KMS-11 (cell line): ENCODE results near the gene CD248.

Source experiments
- H2AFZ ChIP-seq: fragments of 200-600 bp; sonication (generic); 2 replicates; pipeline ENCODE4 v1.6.1; 2016; ENCODE audit warnings: antibody characterized with exemption, mixed run types, low read depth
- H3K27ac ChIP-seq: fragments of 200-600 bp; sonication (generic); 2 replicates; pipeline ENCODE4 v1.6.1; 2016; ENCODE audit warnings: mild to moderate bottlenecking, mixed run types
- H3K27me3 ChIP-seq: fragments of 200-600 bp; sonication (generic); 2 replicates; pipeline ENCODE4 v1.6.1; 2017; ENCODE audit warnings: mild to moderate bottlenecking, low read depth, mixed run types, moderate library complexity; ENCODE audit not compliant: insufficient read depth
- H3K36me3 ChIP-seq: fragments of 200-600 bp; sonication (generic); 2 replicates; pipeline ENCODE4 v1.6.1; 2017; ENCODE audit warnings: mild to moderate bottlenecking, mixed run types; ENCODE audit not compliant: insufficient read depth
- H3K4me1 ChIP-seq: fragments of 200-600 bp; sonication (generic); 2 replicates; pipeline ENCODE4 v1.6.1; 2016; ENCODE audit warnings: mild to moderate bottlenecking, low read depth, mixed run types; ENCODE audit not compliant: poor library complexity, severe bottlenecking
- H3K4me2 ChIP-seq: fragments of 200-600 bp; sonication (generic); 2 replicates; pipeline ENCODE4 v1.7.0; 2016; ENCODE audit warnings: mild to moderate bottlenecking, mixed run types
- H3K4me3 ChIP-seq: fragments of 200-600 bp; sonication (generic); IDR thresholded peaks from 2 replicates; pipeline ENCODE4 v1.6.1; 2017; ENCODE audit warnings: low read depth, low read length, mixed read lengths; ENCODE audit not compliant: insufficient read depth
- H3K79me2 ChIP-seq: fragments of 200-600 bp; sonication (generic); 2 replicates; pipeline ENCODE4 v1.6.1; 2016; ENCODE audit warnings: low read depth, mixed run types; ENCODE audit not compliant: insufficient read depth
- H3K9ac ChIP-seq: fragments of 200-600 bp; sonication (generic); 2 replicates; pipeline ENCODE4 v1.6.1; 2016; ENCODE audit warnings: mild to moderate bottlenecking, mixed run types
- H4K20me1 ChIP-seq: fragments of 200-600 bp; sonication (generic); 2 replicates; pipeline ENCODE4 v1.6.1; 2016; ENCODE audit warnings: mild to moderate bottlenecking, mixed run types; ENCODE audit not compliant: insufficient read depth
- CTCF ChIP-seq: fragments of 200-600 bp; sonication (generic); conservative IDR thresholded peaks from 2 replicates; pipeline ENCODE4 v1.6.1; 2017; ENCODE audit warnings: low read depth, mild to moderate bottlenecking, antibody characterized with exemption, low read length, moderate library complexity, mixed read lengths

The CD248 gene

GRCh38 chr11:66317322-66317722 is 478 bp upstream of the CD248 start:
- no peak overlapping the region for H3K4me3 ChIP-seq
- H2AFZ ChIP-seq = no peak overlapping the region
- H3K36me3 ChIP-seq = no peaks in the 10 kb centered on the region
- H3K4me2 ChIP-seq = no peak overlapping the region
- no peak overlapping the region for H3K27ac ChIP-seq
- no peaks in the 10 kb centered on the region for H4K20me1 ChIP-seq
- H3K79me2 ChIP-seq = no peaks in the 10 kb centered on the region
- H3K9ac ChIP-seq = no peak overlapping the region
- TF ChIP-seq CTCF = no peak
- H3K4me1 ChIP-seq = peaks cover 4% of the 10 kb centered on the region
- peaks cover 2% of the 10 kb centered on the region; the same call in 1 of the 2 replicates for H3K27me3 ChIP-seq

DNA sequence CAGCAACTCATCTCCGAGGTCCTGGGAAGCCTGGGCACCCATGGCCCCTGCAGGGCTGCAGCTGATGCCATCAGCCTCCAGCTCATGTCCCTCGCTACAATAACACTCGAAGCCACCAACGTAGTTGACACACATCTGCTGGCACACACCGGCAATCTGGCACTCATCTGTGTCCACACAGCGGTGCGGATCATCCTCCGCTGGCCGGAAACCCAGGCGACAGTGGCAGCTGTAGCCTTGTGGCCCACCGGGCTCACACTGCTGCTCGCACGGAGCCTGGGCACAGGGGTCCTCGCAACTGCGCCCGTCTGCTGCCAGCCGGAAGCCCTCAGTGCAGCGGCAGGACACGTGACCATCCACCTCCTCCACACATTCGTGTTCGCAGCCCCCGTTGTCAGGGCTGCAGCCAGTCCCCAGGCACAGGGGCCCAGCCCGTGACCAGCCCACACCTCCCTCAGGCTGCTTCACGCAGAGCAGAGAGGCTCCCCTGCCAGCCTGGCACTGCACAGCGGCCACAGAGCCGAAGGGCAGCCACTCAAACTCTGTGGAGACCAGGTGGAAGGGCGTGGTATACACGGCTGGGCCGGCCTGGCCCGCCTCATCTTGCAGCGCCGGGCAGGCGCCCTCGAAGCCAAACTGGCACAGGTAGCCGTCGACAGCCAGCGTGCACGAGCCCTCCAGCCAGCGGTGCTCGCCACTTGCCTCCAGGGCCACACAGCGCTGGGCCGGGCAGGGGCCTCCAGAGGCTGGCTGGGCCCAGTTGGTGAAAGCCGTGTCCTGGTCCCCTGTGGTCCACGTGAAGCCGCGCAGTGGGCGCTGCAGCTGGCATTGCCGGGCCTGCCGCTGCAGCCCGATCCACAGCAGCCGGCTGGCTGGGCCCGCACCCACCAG is 678 bp downstream of the CD248 start:
- H3K36me3 ChIP-seq = no peaks in the 10 kb centered on the region
- peaks cover 2% of the 10 kb centered on the region; the same call in 1 of the 2 replicates for H3K27me3 ChIP-seq
- no peaks in the 10 kb centered on the region for H4K20me1 ChIP-seq
- H3K79me2 ChIP-seq = no peaks in the 10 kb centered on the region
- no peak overlapping the region for H3K4me2 ChIP-seq
- H2AFZ ChIP-seq = no peak overlapping the region
- H3K4me1 ChIP-seq = peaks cover 4% of the 10 kb centered on the region
- TF ChIP-seq CTCF = no peak
- no peak overlapping the region for H3K27ac ChIP-seq
- H3K9ac ChIP-seq = no peak overlapping the region
- H3K4me3 ChIP-seq = no peak overlapping the region

GRCh38 chr11:66315498-66315885 is 1.4 kb downstream of the CD248 start:
- Histone ChIP-seq H3K4me2 (no peak overlapping the region), H3K9ac (no peak overlapping the region), H3K4me3 (no peak overlapping the region), H4K20me1 (no peaks in the 10 kb centered on the region), H3K36me3 (no peaks in the 10 kb centered on the region), H3K27ac (no peak overlapping the region), H3K27me3 (peaks cover 2% of the 10 kb centered on the region; the same call in 1 of the 2 replicates), H2AFZ (no peak overlapping the region), H3K79me2 (no peaks in the 10 kb centered on the region), H3K4me1 (peaks cover 7% of the 10 kb centered on the region)
- TF ChIP-seq CTCF = no peak

GRCh38 chr11:66314561-66315497 is 2.0 kb downstream of the CD248 start:
- no peaks in the 10 kb centered on the region for H3K79me2 ChIP-seq
- H3K36me3 ChIP-seq = no peaks in the 10 kb centered on the region
- H3K4me1 ChIP-seq = peaks cover 7% of the 10 kb centered on the region
- H3K27ac ChIP-seq = no peak overlapping the region
- no peak for TF ChIP-seq CTCF
- H3K4me3 ChIP-seq = no peak overlapping the region
- H4K20me1 ChIP-seq = no peaks in the 10 kb centered on the region
- no peak overlapping the region for H3K4me2 ChIP-seq
- peaks cover 2% of the 10 kb centered on the region; the same call in 1 of the 2 replicates for H3K27me3 ChIP-seq
- no peak overlapping the region for H3K9ac ChIP-seq
- H2AFZ ChIP-seq = no peak overlapping the region
